Cardiac fibroblast (primary cell): ENCODE data around the gene TEDC1.
"Not testable (repeated sequence)": the region's sequence is repeated elsewhere in the genome, so short reads cannot be mapped to it uniquely, and the experiment has no call there.

Experiments
- DNase-seq, 2 donors: peaks; one replicate each; pipeline versions ENCODE4 v3.0.0 to v3.0.0-alpha.2; 2010; ENCODE audit warnings: low read depth in 2 of 2
- H3K4me3 ChIP-seq, 2 donors: replicated peaks in 1 of 2; 1 replicate in 1 of 2; 2 replicates in 1 of 2; pipeline ENCODE4 v1.5.1; 2011; ENCODE audit warnings: low read depth in 2 of 2, low read length in 2 of 2, mild to moderate bottlenecking in 2 of 2, moderate library complexity in 1 of 2
- TF ChIP-seq, protein P1 (sequence below): IDR thresholded peaks from one replicate; pipeline ENCODE4 v1.5.1; 2011; ENCODE audit warnings: low read depth, mild to moderate bottlenecking, low read length, inconsistent platforms

TEDC1 gene

DNA sequence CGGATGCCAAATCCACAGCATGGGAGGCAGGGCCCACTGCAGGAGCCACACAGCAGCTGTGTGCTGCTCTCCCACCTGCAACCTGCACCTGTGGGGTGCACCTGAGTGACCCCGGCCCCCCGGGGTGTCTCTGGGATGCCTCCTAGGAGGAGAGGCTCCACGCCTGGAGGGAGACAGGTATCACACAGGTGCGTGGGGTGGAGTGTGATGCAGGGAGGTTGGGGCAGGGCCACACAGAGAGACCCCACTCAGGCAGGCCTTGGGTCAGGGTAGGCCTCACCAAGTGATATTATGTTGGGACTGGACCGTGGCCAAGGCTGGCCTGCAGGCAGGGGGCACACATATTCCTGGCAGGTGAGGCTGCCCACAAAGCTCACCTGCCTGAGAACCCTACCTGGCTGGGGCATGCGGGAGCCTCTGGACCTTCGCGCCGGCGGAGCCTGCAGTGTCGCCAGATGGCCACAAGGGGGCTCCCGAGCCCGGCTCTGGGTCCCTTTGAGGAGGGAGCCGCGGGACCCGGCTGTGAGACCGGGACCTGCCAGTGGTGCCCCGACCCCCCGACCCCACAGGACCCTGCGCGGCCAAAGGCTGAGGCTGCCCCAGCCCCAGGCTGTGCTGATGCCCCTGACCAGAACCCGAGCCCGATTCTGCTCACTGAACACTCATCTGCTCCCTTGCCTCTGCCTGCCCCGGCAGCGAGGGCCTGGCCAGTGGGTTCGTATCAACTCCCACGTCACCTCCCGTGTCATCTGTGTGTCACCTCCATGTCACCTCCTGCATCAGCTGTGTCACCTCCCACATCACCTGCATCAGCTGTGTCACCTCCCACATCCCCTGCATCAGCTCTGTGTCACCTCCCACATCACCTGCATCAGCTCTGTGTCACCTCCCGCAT, 46.8 kb downstream of the TEDC1 start:
- TF ChIP-seq, protein P1, sequence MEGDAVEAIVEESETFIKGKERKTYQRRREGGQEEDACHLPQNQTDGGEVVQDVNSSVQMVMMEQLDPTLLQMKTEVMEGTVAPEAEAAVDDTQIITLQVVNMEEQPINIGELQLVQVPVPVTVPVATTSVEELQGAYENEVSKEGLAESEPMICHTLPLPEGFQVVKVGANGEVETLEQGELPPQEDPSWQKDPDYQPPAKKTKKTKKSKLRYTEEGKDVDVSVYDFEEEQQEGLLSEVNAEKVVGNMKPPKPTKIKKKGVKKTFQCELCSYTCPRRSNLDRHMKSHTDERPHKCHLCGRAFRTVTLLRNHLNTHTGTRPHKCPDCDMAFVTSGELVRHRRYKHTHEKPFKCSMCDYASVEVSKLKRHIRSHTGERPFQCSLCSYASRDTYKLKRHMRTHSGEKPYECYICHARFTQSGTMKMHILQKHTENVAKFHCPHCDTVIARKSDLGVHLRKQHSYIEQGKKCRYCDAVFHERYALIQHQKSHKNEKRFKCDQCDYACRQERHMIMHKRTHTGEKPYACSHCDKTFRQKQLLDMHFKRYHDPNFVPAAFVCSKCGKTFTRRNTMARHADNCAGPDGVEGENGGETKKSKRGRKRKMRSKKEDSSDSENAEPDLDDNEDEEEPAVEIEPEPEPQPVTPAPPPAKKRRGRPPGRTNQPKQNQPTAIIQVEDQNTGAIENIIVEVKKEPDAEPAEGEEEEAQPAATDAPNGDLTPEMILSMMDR, result peak; percentile 92
- peak in 1 of 2 donors; percentile 13 for DNase-seq
- no peak overlapping the region for H3K4me3 ChIP-seq

DNA sequence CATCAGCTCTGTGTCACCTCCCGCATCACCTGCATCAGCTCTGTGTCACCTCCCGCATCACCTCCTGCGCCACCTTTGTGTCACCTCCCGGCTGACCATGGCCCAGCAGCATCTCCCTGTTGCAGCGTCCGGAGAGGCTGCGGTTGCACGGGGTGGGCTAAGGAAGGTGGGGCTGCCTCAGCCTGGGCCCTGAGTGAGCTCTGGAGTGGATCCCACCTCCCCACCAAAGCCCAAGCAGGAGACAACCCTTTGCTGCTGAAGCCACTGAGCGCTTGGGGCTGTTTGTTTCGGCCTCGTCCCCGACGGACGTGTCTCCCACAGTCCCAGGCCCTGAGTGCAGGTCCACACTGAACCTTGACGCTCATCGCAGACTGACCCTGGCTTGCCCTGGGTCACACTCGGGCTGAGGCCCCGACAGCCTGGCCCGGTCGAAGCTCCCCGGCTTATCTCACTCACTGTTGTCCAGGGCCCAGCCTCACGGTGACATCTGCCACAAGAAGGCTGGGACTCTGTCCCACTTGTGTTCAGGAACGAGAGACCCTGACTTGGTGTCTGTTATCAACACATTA, 47.5 kb downstream of the TEDC1 start:
- no peak for DNase-seq
- H3K4me3 ChIP-seq, result no peak overlapping the region
- TF ChIP-seq, protein P1, result no peak

DNA sequence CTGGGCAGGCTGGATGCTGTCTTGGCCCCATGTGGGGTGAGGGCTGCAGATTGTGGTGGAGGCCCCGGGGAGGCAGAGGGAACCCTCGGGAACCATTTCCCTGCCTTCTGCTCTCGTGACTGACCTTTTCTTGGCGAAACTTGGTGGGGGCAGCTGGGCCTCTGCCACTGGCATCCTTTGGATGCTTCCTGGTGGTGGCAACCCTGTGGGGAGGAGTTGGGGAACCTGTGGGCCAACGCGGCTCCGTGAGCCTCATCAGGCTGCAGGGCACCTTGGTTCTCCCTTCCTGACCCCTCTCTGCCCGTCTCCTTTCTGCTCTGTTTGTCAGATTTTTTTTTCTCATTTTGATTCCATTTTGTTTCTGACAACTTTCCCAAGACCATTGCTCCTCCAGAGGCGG, 49.8 kb downstream of the TEDC1 start:
- TF ChIP-seq, protein P1, result no peak
- H3K4me3 ChIP-seq, result no peak overlapping the region
- DNase-seq, result no peak

DNA sequence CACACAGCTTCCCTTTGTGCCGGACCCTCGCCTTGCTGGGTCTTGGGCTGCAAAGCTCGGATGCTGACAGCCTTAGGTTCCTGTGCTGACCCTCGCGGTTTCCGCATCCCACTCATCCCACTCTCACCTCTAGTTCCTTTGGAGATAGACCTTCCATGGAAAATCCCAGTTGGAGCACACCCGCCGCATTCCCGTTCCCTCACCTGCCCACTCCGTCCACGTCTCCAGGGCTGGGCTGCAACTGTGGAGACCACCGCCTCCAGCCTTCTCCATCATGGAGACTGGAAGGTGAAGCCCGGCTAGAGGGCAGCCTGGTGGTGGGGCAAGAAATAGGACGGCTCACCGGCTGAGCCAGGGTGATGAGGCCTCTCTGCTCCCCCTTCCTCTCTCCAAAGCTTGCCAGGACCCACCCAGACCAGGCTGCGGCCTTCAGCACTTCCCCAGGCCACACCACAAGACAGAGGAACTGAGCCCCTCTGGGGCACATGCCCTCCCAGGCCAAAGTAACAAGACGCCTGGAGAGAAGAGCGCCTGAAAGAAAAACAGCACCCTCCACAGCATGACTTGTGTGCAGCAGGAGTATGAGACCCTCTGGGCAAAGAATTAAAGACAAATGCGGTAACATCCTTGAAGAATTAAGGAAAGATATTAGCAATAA, 50.3 kb downstream of the TEDC1 start:
- DNase-seq, result no peak
- TF ChIP-seq, protein P1, result no peak
- no peak overlapping the region for H3K4me3 ChIP-seq

DNA sequence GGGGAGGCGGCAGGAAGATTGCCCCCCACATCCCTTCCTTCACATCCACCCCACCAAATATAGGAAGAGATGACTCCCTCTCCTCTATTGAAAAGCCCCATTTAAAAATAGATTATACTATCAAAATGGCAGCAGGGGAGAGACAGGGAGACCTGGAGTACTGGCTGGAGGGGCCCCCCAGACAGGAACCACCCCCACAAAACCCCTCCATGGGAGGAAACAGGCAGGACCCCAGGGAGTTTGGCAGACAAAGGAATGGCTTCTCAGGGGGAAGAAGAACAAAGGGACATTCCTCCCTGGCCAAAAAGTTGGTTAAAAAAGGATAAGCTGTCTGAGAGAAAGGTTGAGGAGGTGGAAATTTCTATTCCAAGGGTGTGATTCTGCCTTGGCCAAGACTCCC, 54.6 kb downstream of the TEDC1 start:
- not testable (repeated sequence) for H3K4me3 ChIP-seq, DNase-seq

DNA sequence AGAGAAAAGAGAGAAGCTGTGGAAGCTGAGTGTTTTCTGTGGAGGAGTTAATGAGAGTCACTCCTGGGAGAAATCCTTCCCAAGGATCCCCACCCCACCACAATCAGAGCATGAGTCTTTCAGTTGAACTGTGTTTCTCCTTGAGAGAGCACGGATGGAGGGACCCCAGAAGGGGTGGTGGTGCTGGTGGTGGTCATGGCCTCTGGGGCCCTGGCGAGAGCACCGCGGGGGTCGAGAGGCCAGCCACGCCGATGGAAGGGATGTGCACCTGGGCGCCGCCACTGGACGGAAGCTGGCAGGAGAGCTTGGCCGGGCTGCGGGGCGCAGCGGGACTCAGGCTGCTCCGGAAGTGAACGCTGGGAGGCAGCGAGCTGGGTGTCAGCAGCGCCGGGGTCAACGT, 55.4 kb downstream of the TEDC1 start:
- not testable (repeated sequence) for H3K4me3 ChIP-seq, DNase-seq

DNA sequence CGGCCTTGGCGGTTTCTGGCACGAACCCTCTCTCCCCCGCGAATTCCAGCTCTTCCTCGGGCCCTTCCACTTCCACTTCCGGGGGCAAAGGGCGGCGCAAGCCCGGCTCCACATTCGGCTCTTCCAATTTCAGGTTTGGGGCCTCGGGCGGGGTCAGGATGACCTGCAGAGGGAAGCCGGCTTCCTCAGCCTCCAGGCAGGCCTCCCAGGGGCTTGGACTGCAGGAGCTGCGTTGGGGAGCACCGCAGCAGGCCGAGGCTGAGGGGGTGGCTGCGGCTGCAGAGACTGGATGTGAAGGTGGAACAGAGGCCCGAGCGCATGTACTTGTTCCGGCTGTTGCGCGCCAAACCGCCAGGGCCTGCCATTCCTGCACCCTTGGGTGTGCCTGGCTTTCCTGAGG, 56.0 kb downstream of the TEDC1 start:
- not testable (repeated sequence) for H3K4me3 ChIP-seq, DNase-seq

DNA sequence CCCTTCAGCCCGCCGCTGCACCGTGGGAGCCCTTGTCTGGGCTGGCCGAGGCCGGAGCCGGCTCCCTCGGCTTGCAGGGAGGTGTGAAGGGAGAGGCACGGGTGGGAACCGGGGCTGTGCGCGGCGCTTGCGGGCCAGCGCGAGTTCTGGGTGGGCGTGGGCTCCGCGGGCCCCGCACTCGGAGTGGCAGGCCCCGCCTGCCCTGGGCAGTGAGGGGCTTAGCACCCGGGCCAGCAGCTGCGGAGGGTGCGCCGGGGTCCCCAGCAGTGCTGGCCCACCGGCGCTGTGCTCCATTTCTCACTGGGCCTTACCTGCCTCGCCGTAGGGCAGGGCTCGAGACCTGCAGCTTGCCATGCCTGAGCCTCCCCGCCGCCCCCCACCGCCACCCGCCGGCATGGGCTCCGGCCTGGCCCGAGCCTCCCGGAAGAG, 56.7 kb downstream of the TEDC1 start:
- no peak overlapping the region for H3K4me3 ChIP-seq
- TF ChIP-seq, protein P1, result no peak

More for the DNA sequence above, 56.7 kb downstream of the TEDC1 start:
- DNase-seq, result no peak
